Fibroblast of peridontal ligament (primary cell): ENCODE data around the gene IFNA16.
A peak's percentile ranks its signal among the peaks of the same experiment; 100 is the strongest.
"Not testable (repeated sequence)": the region's sequence is repeated elsewhere in the genome, so short reads cannot be mapped to it uniquely, and the experiment has no call there.

ENCODE experiments used
- DNase-seq: peaks from one replicate; pipeline ENCODE4 v3.0.0-alpha.2; 2010; ENCODE audit errors: extremely low read depth

The IFNA16 gene

DNA sequence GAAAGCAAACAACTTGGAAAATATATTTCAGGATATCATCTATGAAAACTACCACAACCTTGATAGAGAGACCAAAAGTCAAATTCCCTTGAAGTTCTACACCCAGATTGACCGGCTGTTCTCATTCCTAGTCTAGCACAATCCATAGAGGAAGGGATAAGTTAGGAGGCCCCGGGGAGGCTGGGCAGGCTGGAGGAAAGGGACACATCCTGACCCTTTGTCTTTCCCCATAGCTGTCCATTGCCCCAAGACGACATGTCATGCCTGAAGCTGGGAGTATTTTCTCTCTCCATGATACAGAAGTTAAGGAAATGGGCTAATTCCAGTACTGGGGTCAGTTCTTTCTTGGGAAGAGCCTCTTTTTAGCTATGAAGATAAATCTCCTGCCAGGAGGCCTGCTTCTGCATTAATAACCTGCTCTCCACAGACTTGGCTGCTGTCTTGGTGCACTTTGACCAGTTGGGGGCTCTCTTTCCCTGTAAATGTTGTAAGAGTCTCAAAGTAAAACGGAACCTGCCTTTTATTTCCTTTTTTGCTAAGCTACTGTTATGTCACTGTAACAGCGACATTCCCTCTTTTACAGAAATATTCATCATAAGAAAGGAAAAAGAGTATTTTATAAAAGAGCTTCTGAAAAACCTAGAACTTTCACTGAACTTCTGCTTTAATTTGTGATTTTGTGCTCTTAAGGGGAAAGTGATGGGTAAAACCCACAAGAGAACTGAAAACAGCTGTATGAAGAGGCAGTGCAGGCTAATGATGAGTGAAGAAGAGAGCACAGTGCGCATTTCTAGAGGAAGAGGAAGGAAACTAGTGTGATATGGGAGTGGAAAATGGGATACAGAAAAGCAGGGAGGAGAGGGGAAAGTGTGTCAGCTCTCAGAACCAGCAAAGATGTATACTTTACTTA is 22.0 kb downstream of the IFNA16 start:
- DNase-seq, result peak; percentile 25

DNA sequence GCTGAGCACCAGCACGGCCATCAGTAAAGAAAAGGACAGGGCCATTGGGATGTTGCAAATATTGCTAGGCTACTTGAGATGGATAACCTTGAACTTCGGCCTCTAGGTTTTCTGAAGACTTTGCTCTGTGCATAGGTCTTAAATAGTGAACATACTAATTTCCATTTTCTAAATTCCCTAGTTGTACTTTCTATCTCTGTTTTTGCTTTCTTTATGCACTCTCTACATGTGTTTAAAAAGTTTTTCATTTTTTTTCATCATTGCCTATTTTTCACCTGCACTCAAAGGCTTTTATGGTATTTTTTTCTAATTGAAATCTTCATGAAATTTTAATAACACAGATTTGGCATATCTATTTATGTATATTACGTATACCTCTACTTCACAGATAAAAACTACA is 29.6 kb downstream of the IFNA16 start, which contains the start of gene IFNA4:
TSS of gene IFNA4 (minus strand) at position 101 of the 400 bp plus-strand sequence. CDS start at position 45, 56 bp downstream.
- DNase-seq, result not testable (repeated sequence)

DNA sequence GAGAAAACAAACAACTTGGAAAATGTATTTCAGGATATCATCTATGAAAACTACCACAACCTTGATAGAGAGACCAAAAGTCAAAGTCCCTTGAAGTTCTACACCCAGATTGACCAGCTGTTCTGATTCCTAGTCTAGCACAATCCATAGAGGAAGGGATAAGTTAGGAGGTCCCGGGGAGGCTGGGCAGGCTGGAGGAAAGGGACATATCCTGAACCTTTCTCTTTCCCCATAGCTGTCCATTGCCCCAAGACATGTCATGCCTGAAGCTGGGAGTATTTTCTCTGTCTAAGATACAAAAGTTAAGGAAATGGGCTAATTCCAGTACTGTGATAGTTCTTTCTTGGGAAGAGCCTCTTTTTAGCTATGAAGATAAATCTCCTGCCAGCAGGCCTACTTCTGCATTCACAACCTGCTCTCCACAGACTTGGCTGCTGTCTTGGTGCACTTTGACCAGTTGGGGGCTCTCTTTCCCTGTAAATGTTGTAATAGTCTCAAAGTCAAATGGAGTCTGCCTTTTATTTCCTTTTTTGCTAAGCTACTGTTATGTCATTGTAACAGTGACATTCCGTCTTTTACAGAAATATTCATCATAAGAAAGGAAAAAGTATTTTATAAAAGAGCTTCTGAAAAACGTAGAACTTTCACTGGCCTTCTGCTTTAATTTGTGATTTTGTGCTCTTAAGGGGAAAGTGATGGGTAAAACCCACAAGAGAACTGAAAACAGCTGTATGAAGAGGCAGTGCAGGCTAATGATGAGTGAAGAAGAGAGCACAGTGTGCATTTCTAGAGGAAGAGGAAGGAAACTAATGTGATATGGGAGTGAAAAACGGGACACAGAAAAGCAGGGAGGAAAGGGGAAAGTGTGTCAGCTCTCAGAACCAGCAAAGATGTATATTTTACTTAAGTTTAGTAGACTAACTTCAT is 34.0 kb downstream of the IFNA16 start:
- DNase-seq, result peak; percentile 2

DNA sequence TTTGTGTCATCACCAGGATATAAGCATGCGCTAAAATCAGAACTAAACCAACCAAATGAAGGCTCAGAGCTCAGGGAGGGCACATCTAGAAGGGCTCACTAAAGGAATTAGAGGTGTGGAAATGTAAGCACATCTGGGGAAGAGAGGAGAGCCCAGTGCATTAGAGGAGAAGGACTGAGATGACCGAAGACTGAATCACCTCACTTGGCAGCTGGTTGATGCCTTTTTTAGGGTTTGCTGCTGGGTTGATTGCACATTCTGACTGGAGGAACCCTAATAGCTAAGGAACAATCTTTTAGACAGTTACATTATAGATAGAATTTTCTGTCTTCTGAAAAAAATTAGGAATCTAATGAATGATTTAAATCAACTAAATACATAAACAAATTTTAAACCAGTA is 42.4 kb downstream of the IFNA16 start:
- DNase-seq, result no peak

DNA sequence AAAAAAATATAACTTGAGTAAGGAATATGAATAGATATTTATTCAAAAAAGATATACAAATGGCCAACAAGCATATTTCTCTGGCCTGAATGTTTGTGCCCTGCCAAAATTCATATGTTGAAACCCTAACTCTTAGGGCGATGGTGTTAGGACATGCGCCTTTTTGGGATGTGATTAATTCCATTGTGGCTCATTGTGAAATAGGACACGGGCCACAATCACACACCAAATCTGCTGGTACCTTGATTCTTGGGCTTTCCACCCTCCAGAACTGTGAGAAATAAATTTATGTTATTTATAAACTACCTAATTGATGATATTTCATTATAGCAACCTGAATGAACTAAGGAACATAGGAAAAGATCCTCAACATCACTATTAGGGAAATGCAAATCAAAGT is 45.0 kb downstream of the IFNA16 start:
- DNase-seq, result no peak

DNA sequence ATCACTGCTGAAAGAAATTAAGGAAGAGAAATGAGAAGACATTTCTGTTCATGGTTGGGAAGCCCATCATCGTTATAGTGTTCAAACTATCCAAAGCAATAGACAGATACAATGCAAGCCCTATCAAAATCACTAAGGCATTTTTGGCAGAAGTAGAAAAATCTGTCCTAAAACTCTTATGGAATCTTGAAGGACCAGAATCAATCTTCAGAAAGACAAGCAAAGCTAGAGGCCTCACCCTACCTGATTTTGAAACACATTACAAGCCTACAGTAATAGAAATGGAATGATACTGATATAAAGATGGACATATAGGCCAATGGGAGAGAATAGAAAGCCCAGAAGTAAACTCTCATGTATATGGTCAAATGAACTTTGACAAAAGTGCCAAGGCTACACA is 45.8 kb downstream of the IFNA16 start:
- no peak for DNase-seq

DNA sequence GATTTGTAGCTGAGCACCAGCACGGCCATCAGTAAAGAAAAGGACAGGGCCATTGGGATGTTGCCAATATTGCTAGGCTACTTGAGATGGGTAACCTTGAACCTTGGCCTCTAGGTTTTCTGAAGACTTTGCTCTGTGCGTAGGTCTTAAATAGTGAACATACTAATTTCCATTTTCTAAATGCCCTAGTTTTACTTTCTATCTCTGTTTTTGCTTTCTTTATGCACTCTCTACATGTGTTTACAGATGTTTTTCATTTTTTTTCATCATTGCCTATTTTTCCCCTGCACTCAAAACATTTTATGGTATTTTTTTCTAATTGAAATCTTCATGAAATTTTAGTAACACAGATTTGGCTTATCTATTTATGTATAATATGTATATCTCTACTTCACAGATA is 50.6 kb downstream of the IFNA16 start, which contains the start of gene IFNA21:
TSS of gene IFNA21 (minus strand) at position 101 of the 400 bp plus-strand sequence. CDS start at position 53, 48 bp downstream.
- DNase-seq, result not testable (repeated sequence)
